K562 (cell line): ENCODE results near the gene PPIA. TPM values are rescaled to one million over a fixed set of nuclear protein-coding genes. Genes with fewer than 3 reads are reported as not detected.
A peak's percentile ranks its signal among the peaks of the same experiment; 100 is the strongest.

Experiments used
- BACH1 ChIP-seq: fragments of 200-800 bp; sonication (Bioruptor generic); IDR thresholded peaks from 2 replicates; pipeline ENCODE4 v1.6.1; 2016; ENCODE audit warnings: missing genetic modification characterization, missing compliant biosample characterization
- CHCHD3 ChIP-seq: fragments of 250-450 bp; sonication (Bioruptor Pico); IDR thresholded peaks from 2 replicates; pipeline ENCODE4 v2.1.2; 2022; ENCODE audit warnings: mild to moderate bottlenecking
- CTBP1 ChIP-seq: fragments of 450-650 bp; IDR thresholded peaks from 2 replicates; pipeline ENCODE4 v1.6.1; 2016; ENCODE audit warnings: borderline replicate concordance
- ETV6 ChIP-seq, 3 experiments: fragments of 150-350 bp in 1 of 3; sonication (generic) in 1 of 3; formaldehyde crosslinking in 1 of 3; IDR thresholded peaks; 2 replicates each; pipeline versions ENCODE4 v1.6.1 to v1.8.0; 2014 to 2022; ENCODE audit warnings: borderline replicate concordance in 2 of 3, low read depth in 2 of 3, antibody characterized with exemption in 1 of 3, low read length in 1 of 3, mild to moderate bottlenecking in 1 of 3, missing genetic modification reagents in 1 of 3
- GABPB1 ChIP-seq: sonication (generic); formaldehyde crosslinking; IDR thresholded peaks from 2 replicates; pipeline ENCODE4 v1.8.0; 2022; ENCODE audit warnings: mild to moderate bottlenecking, missing genetic modification reagents
- JUN ChIP-seq, 2 experiments: sonication (generic) in 1 of 2; formaldehyde crosslinking in 1 of 2; IDR thresholded peaks; 2 replicates each; pipeline versions ENCODE4 v1.6.1 to v1.8.0; 2012 to 2022; ENCODE audit warnings: borderline replicate concordance in 2 of 2, mild to moderate bottlenecking in 2 of 2, improper control_type of control experiment in 1 of 2, low read depth in 1 of 2, low read length in 1 of 2, missing genetic modification reagents in 1 of 2
- KDM2B ChIP-seq: fragments of 250-450 bp; sonication (Bioruptor Pico); IDR thresholded peaks from 2 replicates; pipeline ENCODE4 v1.8.0; 2021; ENCODE audit warnings: mild to moderate bottlenecking, moderate library complexity
- RBM34 ChIP-seq: fragments of 200-400 bp; formaldehyde crosslinking; IDR thresholded peaks from 2 replicates; pipeline ENCODE4 v1.6.1; 2018; ENCODE audit warnings: low read length, borderline replicate concordance; ENCODE audit not compliant: insufficient read depth
- SAFB2 ChIP-seq: fragments of 200-400 bp; formaldehyde crosslinking; IDR thresholded peaks from 2 replicates; pipeline ENCODE4 v1.6.1; 2018; ENCODE audit warnings: borderline replicate concordance, low read length, low read depth, moderate library complexity; ENCODE audit not compliant: severe bottlenecking
- TCF7 ChIP-seq: sonication (generic); IDR thresholded peaks from 2 replicates; pipeline ENCODE4 v1.6.1; 2016; ENCODE audit warnings: antibody characterized with exemption, borderline replicate concordance
- ZBTB40 ChIP-seq, 2 experiments: fragments of 450-650 bp in 1 of 2; sonication (generic) in 1 of 2; formaldehyde crosslinking in 1 of 2; IDR thresholded peaks; 2 replicates each; pipeline versions ENCODE4 v1.7.1 to v1.9.0; 2016 to 2022; ENCODE audit warnings: inconsistent platforms in 1 of 2, mild to moderate bottlenecking in 1 of 2, missing genetic modification reagents in 1 of 2
- ZHX1 ChIP-seq: fragments of 150-350 bp; conservative IDR thresholded peaks from 2 replicates; pipeline ENCODE4 v1.6.1; 2014; ENCODE audit warnings: low read length
- ZZZ3 ChIP-seq: fragments of 450-650 bp; IDR thresholded peaks from 2 replicates; pipeline ENCODE4 v1.6.1; 2016; ENCODE audit warnings: antibody characterized with exemption, mild to moderate bottlenecking, moderate library complexity
- polyA plus RNA-seq, 8 experiments: library from polyadenylated mRNA; depleted of rRNA in 4 of 8; stranded (reverse) in 5 of 8; unstranded in 3 of 8; fragments of >200 nt; fragmentation: Nextera tagmentation in 2 of 8; fragmentation: Illumina TruSeq in 1 of 8; extraction: Ambion mirVana in 2 of 8; extraction: Trizol in 1 of 8; gene quantifications; 2 replicates each; pipeline versions ENCODE4 v1.2.1 to v1.2.3, GENCODE V29; 2011 to 2014; ENCODE audit warnings: inconsistent platforms in 1 of 8, missing spikeins in 1 of 8
- total RNA-seq, 7 experiments: library from RNA; depleted of rRNA in 6 of 7; stranded (reverse); fragments of >200 nt in 6 of 7; fragmentation: Illumina TruSeq in 2 of 7; extraction: Trizol in 2 of 7; gene quantifications; 2 replicates each; pipeline versions ENCODE4 v1.2.1 to v1.2.3, GENCODE V29; 2011 to 2021; ENCODE audit warnings: low replicate concordance in 1 of 7

Gene PPIA
- total and polyA plus RNA-seq, 9 of the 15 experiments (the other 6 are each of a cell fraction or from before 2014, with no cell fraction given), result 2,583 to 7,504 (median 3,973) TPM

GRCh38 chr7:44796504-44797328, at the start of gene PPIA (continued):
- TF ChIP-seq ETV6 (IDR thresholded peaks at IDR 0.05; ENCODE audit: borderline replicate concordance in 1 of 2, low read depth in 2 of 2, low read length in 1 of 2) (0 out of 4 replicates have a peak, but pooled peaks of 1 of the 2 experiments have one; percentile 38), ETV6 (CRISPR knock-in tag; IDR thresholded peaks at IDR 0.05; ENCODE audit: borderline replicate concordance) (no peak), ZBTB40 (IDR thresholded peaks at IDR 0.05) (no peak), ZBTB40 (CRISPR knock-in tag; IDR thresholded peaks at IDR 0.05) (no peak), CTBP1 (peak; percentile 52; the same call in 1 of the 2 replicates), JUN (IDR thresholded peaks at IDR 0.05; ENCODE audit: borderline replicate concordance, low read depth, low read length) (peak; percentile 48; the same call in 1 of the 2 replicates), JUN (CRISPR knock-in tag; IDR thresholded peaks at IDR 0.05; ENCODE audit: borderline replicate concordance) (peak; percentile 89; the same call in 1 of the 2 replicates), CHCHD3 (no peak), SAFB2 (no peak), ZHX1 (peak; percentile 6; the same call in 1 of the 2 replicates), RBM34 (no peak), KDM2B (CRISPR knock-in tag) (peak; percentile 12; the same call in 1 of the 2 replicates), GABPB1 (CRISPR knock-in tag) (peak; percentile 59; the same call in 1 of the 2 replicates), TCF7 (no peak), BACH1 (tag) (no peak), ZZZ3 (no peak)
